Dedifferentiated amniotic fluid mesenchymal stem cell (primary cell): ENCODE measurements around the gene USP10.
A peak's percentile ranks its signal among the peaks of the same experiment; 100 is the strongest.

ENCODE experiments used
- DNase-seq: peaks from one replicate; pipeline ENCODE4 v3.0.0-alpha.2; 2016; ENCODE audit errors: extremely low spot score

USP10 gene

DNA sequence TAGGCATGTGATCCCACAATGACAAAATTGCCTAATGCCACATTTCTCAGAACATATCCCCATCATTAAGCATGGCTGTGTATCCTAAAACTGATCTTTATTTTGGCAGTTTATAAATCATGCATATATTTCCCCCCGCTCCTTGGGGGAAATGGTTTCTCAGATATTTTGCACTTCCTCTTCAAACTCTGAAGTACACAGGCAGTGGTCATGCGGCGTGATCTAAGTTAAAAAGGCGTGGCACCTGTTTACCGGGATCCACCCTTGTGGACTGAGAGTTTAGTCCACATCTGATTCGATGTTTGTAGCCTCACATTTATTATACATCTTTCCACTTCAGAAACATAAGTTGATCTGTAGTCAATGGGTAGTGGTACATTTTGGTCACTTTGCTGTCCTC, 51.4 kb downstream of the USP10 start:
- DNase-seq: no peak

DNA sequence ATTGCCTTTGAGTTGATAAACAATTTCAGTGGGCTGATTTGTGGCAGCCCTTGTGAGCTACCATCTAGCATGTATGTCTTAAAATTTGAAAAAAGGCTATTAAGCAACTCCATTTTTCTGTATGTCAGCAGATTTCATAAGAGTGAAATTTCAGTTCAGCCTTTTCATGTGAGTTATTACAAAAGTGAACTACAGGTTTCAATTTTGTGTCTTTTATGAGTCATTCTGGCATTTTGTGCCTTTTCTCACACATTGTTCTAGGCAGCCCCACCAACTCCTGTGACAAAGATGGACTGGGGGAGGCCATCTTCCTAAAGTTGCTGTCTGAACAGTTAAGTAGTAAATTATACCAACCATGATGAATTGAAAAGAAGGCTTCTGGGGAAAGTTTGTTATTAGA, 52.1 kb downstream of the USP10 start:
- DNase-seq: peak; percentile 32

DNA sequence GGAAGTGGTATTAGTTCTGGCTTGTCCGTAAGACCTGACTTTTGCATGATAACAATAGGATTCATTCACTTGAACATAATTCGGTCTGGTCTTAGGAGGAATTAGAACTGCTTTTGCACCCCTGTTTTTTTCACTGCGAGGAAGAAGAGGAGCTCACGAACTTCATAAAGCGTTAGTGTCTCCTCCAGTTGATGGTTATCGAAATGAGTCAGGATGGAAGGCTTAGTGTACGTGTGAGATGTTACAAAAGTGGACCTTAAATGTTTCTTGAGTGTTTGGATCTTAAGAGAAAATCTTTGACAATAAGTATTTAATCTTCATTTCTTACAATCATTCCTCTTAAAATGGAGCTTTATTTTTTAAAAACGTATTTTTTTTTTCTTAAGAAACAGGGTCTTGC, 52.8 kb downstream of the USP10 start:
- no peak for DNase-seq

DNA sequence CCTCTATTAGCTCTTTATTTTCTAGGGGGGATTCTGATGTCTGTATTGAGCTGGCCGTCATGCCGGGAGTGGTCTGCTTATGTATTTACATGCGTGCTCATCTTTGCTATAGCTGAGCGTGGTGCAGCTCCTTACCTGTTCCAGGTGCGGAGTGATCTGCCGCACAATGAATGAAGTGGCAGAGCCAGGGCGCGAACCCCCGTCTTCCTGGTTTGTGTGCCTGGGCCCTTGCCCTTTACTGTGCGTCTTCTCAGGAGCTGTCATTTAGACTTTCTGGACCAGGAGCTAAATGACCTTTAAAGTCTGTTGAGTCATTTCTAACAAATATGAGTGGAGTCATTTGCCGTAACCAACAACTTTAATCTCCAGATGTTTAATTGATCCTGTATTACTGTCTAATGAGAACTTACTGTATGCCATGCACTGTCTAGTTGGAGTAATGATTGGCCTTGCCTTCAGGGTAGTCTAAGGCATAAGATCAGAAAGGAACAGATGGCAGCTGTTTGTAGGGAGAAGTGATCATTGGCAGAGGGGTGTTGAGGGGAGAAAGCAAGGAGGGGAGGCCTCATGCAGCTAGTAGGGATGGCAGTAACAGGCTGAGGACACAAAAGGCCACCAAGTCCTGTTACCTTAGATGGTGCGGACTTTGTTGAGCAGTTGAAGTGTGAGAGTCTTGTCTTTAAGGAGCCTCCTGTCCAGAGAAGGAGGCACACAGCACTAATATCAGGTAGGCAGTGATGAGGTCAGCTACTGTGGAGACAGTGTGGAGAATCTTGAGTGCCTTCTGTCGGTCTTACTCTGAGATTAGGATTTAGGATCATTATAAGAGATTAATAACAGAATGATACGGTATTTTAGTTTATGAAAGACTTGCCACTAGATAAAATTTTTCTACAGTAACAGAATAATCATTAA, 53.9 kb downstream of the USP10 start:
- no peak for DNase-seq

DNA sequence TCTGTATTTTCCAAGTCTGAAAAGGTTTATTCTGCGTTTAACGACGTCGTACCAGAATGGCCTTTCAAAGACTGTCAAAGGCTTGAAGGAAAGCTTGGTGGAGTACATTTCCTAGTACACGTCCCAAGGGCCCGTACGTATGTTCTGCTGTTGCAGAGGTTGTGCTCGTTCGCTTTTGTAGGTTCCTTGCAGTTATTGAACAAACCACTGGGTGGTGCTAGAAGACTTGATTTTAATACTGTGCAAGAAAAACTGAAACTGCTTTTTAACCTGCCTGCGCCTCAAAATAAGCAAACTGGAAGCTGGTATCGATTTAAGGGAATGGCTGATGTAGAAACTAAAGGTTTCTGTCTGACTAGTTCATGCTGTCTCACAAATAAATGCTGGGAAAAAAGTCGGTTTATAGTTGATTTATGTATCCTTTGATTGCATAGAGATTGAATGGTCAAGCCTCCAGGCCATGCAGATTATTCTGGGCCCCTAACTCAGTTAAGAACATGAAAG, 54.6 kb downstream of the USP10 start:
- peak; percentile 89 for DNase-seq

GRCh38 chr16:84754956-84755672, 55.3 kb downstream of the USP10 start:
- no peak for DNase-seq

GRCh38 chr16:84756830-84757229, 57.0 kb downstream of the USP10 start:
- no peak for DNase-seq

DNA sequence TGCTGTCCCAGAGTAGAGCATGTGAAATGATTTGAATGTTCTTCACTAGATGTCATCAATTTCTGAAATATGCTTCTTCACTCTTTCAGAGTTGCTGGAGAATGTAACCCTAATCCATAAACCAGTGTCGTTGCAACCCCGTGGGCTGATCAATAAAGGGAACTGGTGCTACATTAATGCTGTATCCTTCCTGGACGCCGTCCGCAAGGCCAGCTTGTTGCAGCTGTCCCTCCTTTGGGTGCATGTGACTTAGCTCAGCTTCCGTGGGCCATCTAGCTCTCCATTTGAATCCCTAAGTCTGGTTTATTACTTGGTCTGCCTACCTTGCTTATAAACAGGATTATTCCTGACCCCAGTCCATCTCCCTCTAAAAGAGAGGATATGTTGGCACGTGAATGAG, 58.8 kb downstream of the USP10 start:
- DNase-seq: no peak

GRCh38 chr16:84759061-84759460, 59.3 kb downstream of the USP10 start:
- DNase-seq: no peak

- no peak for DNase-seq
Observed at GRCh38 chr16:84759906-84760305, 60.1 kb downstream of the USP10 start.

DNA sequence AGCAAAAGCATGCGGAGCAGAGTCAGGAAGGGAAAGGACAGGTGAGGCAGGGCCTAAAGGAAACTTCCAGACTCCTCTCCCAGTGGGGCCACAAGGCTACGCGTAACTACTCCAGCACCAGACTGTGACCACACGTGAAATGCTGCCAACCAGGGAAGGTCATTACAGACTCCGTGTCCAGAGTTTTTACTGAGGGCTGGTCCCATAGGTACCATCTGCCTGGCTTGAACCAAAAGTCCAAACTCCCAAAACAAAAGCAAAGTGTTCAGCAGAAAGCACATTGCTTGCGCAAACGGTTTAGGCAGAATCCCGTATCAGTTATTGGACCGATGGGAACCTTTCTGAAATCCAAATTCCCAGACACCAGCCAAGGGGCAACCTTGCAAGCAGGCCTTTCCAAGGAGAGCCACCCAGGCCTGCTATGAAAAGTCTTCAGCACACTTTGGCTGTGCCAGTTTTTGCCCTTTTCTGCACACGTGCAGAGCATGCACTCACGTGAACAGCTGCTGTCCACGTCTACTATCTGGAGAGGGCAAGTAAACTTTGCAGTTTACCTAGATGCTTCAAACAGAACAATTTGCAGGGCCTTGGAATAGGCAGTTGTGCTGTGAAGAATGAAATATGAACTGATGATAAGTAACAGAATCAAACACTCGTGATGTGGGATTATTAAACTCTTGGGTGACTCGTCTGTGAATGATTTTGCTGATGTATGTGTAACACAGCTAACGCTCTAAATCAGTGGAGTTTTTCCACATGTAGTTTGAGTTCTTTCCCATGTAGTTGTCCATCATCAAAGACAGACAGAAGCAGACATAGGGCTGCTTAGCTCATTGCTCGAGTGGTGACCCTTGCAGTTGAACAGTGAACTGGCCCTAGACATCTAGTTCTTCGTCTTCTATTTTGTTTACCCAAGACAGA, 61.9 kb downstream of the USP10 start:
- no peak for DNase-seq

DNA sequence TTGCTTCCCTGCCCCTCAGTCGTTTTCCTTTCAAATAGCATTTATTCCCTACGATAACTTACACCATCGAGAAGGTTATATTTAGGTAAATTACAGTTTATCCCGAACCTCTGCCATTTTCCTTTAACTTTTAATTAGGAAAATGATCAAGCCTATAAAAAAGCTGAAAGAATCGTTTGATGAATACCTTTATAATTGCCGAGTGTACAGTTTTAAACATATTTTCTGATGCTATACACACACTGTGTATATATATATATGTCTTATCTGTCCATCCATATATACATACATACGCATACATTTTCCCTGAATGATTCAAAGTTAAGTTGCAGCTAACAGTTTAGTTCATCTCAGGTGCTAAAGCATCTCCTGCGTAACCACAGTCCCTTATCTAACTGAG, 63.4 kb downstream of the USP10 start:
- DNase-seq: no peak

- DNase-seq: no peak
Observed at GRCh38 chr16:84763629-84764028, 63.8 kb downstream of the USP10 start.

DNA sequence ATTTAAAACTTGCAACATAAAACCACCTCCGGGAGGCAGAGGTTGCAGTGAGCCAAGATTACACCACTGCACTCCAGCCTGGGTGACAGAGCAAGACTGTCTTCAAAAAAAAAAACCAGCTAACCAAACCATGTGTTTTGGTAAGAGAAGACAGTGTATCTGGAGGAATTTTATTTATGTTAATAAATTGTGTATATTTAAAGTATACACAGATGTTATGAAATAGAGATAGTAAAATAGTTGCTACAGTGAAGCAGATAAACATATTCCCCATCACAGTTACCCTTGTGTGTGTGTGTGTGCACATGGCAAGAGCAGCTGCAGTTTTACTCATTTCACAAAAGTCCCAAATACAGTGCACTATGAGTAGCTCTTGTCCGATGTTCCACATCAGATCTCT, 65.2 kb downstream of the USP10 start:
- DNase-seq: no peak

- no peak for DNase-seq
Observed at GRCh38 chr16:84765616-84766580, 66.1 kb downstream of the USP10 start.

GRCh38 chr16:84766978-84767773, 67.4 kb downstream of the USP10 start:
- no peak for DNase-seq

GRCh38 chr16:84768061-84768807, 68.4 kb downstream of the USP10 start:
- no peak for DNase-seq

- no peak for DNase-seq
Observed at GRCh38 chr16:84768808-84769197, 69.0 kb downstream of the USP10 start.

- DNase-seq: no peak
Observed at GRCh38 chr16:84769416-84769815, 69.6 kb downstream of the USP10 start.
